Measurements from ENCODE around the gene PAX8.

GRCh38 chr2:113223813-113224212, 54.9 kb downstream of the PAX8 start:
- TF ChIP-seq EZH2 (IDR thresholded peaks at IDR 0.05) (no peak), CTCF (IDR thresholded peaks at IDR 0.05) (no peak), EZH2phosphoT487 (IDR thresholded peaks at IDR 0.05) (no peak)
